ENCODE data around the gene SLC27A4. TPM values are rescaled to one million over a fixed set of nuclear protein-coding genes. Genes with fewer than 3 reads are reported as not detected.
"Not testable (repeated sequence)": the region's sequence is repeated elsewhere in the genome, so short reads cannot be mapped to it uniquely, and the experiment has no call there.

SLC27A4 gene
- total RNA-seq, 2 experiments from 2014 or later: 10.5 to 11.2 TPM

DNA sequence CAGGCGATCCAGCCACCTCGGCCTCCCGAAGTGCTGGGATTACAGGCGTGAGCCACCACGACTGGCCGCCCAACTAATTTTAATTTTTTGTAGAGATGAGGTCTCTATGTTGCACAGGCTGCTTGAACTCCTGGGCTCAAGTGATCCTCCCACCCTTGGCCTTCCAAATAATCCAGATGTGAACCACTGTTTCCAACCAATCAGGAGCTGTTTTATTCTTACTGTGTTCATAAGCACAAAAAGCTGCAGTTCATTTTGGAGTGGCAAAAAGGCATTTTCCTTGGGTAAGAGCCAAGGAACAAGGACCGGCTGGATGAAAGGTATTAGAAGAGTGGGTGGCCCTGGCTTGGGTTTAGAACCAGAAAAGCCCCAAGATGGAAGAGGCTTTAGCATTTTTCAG lies 5.2 kb upstream of the SLC27A4 start:
- POLR2A ChIA-PET: interaction anchor here (0.7 to 1.0 kb wide), 2 partner anchors 13 to 18 kb away, joined by 3 to 7 read pairs; partner anchors contain the start of genes COQ4 and TRUB2
- H3K27ac Mint-ChIP-seq: no peak overlapping the region

DNA sequence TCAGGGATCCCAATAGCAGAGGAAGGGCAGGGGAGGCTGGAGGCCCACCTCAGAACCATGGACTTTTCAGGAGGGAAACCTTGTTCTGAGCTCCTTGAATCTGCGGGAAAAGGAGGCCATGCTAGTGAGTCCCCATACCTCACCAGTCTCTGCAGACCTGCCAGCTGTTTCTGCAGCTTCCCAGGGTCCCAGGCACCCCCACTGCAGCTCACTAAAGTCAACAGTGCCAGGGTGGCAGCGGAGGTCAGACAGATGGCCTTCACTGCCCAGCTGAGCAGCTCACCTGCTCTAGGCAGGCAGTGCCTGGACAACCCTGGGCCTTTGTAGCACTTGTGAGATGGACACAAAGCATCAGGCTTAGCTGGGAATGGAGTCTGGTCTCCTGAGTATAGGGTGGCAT lies 4.4 kb upstream of the SLC27A4 start:
- no peak for DNase-seq
- peaks cover 7% of the 10 kb centered on the region for H3K36me3 Mint-ChIP-seq (ENCODE audit: low read depth)
- no peaks in the 10 kb centered on the region for H3K27me3 Mint-ChIP-seq
- CTCF ChIA-PET: interaction anchor here (1.4 to 2.5 kb wide), 3 partner anchors 26 to 94 kb away, joined by 3 to 14 read pairs (median 8); no protein-coding TSS in a partner anchor
- H3K9me3 Mint-ChIP-seq: no peaks in the 10 kb centered on the region
- no peak for TF ChIP-seq CTCF (IDR thresholded peaks at IDR 0.05)
- ATAC-seq: no peak
- intact Hi-C loops (cut with micrococcal nuclease): no loop called here
- H3K27ac Mint-ChIP-seq: no peak overlapping the region
- H3K4me1 Mint-ChIP-seq (ENCODE audit: low read depth): peaks cover 3% of the 10 kb centered on the region
- H3K4me3 Mint-ChIP-seq: no peak overlapping the region
- POLR2A ChIA-PET: interaction anchor here (0.7 to 1.5 kb wide), 3 partner anchors 11 to 19 kb away, joined by 3 to 7 read pairs (median 7); partner anchors contain the start of genes COQ4 and TRUB2

More for the DNA sequence above, 5.2 kb upstream of the SLC27A4 start:
- CTCF ChIA-PET: interaction anchor here (1.2 to 2.5 kb wide), 3 partner anchors 27 to 132 kb away, joined by 3 to 14 read pairs (median 8); partner anchors contain the start of gene DNM1
- H3K36me3 Mint-ChIP-seq (ENCODE audit: low read depth): peaks cover 7% of the 10 kb centered on the region
- intact Hi-C loops (cut with micrococcal nuclease): no loop called here
- peaks cover 3% of the 10 kb centered on the region for H3K4me1 Mint-ChIP-seq (ENCODE audit: low read depth)
- no peak for DNase-seq
- no peaks in the 10 kb centered on the region for H3K27me3 Mint-ChIP-seq
- no peak for ATAC-seq
- H3K9me3 Mint-ChIP-seq: no peaks in the 10 kb centered on the region
- no peak overlapping the region for H3K4me3 Mint-ChIP-seq
- no peak for TF ChIP-seq CTCF (IDR thresholded peaks at IDR 0.05)

GRCh38 chr9:128337936-128338335 lies 2.4 kb upstream of the SLC27A4 start:
- no peak for DNase-seq
- Mint-ChIP-seq H3K4me1 (ENCODE audit: low read depth) (peaks cover 6% of the 10 kb centered on the region), H3K27ac (no peak overlapping the region), H3K9me3 (no peaks in the 10 kb centered on the region), H3K36me3 (ENCODE audit: low read depth) (no peaks in the 10 kb centered on the region), H3K4me3 (no peak overlapping the region), H3K27me3 (no peaks in the 10 kb centered on the region)
- CTCF ChIA-PET: interaction anchor here (2.7 kb wide), 1 partner anchor 42 kb away, joined by 8 read pairs; no protein-coding TSS in a partner anchor
- no peak for ATAC-seq
- no peak for TF ChIP-seq CTCF (IDR thresholded peaks at IDR 0.05)
- POLR2A ChIA-PET: no interaction called here
- intact Hi-C loops (cut with micrococcal nuclease): no loop called here

GRCh38 chr9:128338852-128339614 lies 1.3 kb upstream of the SLC27A4 start:
- H3K4me1 Mint-ChIP-seq (ENCODE audit: low read depth); DNase-seq; H3K27ac Mint-ChIP-seq; intact Hi-C loops (cut with micrococcal nuclease); ATAC-seq; H3K27me3 Mint-ChIP-seq; H3K9me3 Mint-ChIP-seq; H3K36me3 Mint-ChIP-seq (ENCODE audit: low read depth); H3K4me3 Mint-ChIP-seq: not testable (repeated sequence)
- POLR2A ChIA-PET: interaction anchor here (1.0 kb wide), 1 partner anchor 17 kb away, joined by 5 read pairs; no protein-coding TSS in a partner anchor
- CTCF ChIA-PET: interaction anchor here (1.1 to 2.7 kb wide), 2 partner anchors 43 to 84 kb away, joined by 3 to 8 read pairs; no protein-coding TSS in a partner anchor

GRCh38 chr9:128340691-128341434 lies 536 bp downstream of the SLC27A4 start:
- ATAC-seq (peak; percentile 43), DNase-seq (peak; percentile 23)
- H3K9me3 Mint-ChIP-seq: no peaks in the 10 kb centered on the region
- no peak for TF ChIP-seq CTCF (IDR thresholded peaks at IDR 0.05)
- H3K27ac Mint-ChIP-seq: peak overlapping the region; percentile 65
- peak overlapping the region; percentile 80 for H3K4me3 Mint-ChIP-seq
- ChIA-PET POLR2A (interaction anchor here (0.7 to 1.8 kb wide), 8 partner anchors 8 to 478 kb away, joined by 3 to 5 read pairs (median 3); partner anchors contain the start of genes CIZ1 and TRUB2), CTCF (interaction anchor here (0.6 to 1.4 kb wide), 22 partner anchors 10 to 213 kb away, joined by 3 to 21 read pairs (median 4); partner anchors contain the start of genes CERCAM, GOLGA2, SWI5 and URM1)
- H3K36me3 Mint-ChIP-seq (ENCODE audit: low read depth): peaks cover 9% of the 10 kb centered on the region
- no peaks in the 10 kb centered on the region for H3K27me3 Mint-ChIP-seq
- intact Hi-C loops (cut with micrococcal nuclease): loop anchor here (2.0 kb wide), 1 partner anchor 46 kb away; no protein-coding TSS in a partner anchor
- peaks cover 6% of the 10 kb centered on the region for H3K4me1 Mint-ChIP-seq (ENCODE audit: low read depth)

Measured in activated CD8-positive, alpha-beta T cell treated with anti-CD3 and anti-CD28 coated beads for 36 hours (primary cell).